Activated CD8-positive, alpha-beta memory T cell treated with anti-CD3 and anti-CD28 coated beads for 36 hours (primary cell): ENCODE results near the gene PRRT4. TPM values are rescaled to one million over a fixed set of nuclear protein-coding genes. Genes with fewer than 3 reads are reported as not detected.

Experiments
- CTCF ChIA-PET: fragments of 350-600 bp; sonication (Branson Sonifier 250); formaldehyde crosslinking; loops from one replicate; lab custom pipeline; 2021; ENCODE audit warnings: antibody characterized with exemption; lab: Charles Lee
- POLR2A ChIA-PET: fragments of 350-600 bp; sonication (Branson Sonifier 250); formaldehyde crosslinking; loops from one replicate; lab custom pipeline; 2021; ENCODE audit warnings: antibody characterized with exemption; lab: Charles Lee
- total RNA-seq, 2 experiments: library from RNA; stranded (reverse); gene quantifications; one replicate each; pipeline ENCODE4 v1.2.3, GENCODE V29; 2021

PRRT4 gene
- total RNA-seq: under 1 TPM; 0.23 to 0.27 TPM

- ChIA-PET POLR2A (interaction anchor here (0.6 to 1.0 kb wide), 2 partner anchors 18 to 233 kb away, joined by 3 to 4 read pairs; partner anchors contain the start of gene RBM28), CTCF (interaction anchor here (0.9 to 5.6 kb wide), 3 partner anchors 9 to 14 kb away, joined by 3 to 21 read pairs (median 4); no protein-coding TSS in a partner anchor)
Measured at GRCh38 chr7:128361411-128362379, at the start of gene PRRT4. TSS of gene PRRT4 (minus strand) at chr7:128361690.

GRCh38 chr7:128410451-128410753, 48.9 kb upstream of the PRRT4 start:
- ChIA-PET POLR2A (interaction anchor here (1.4 kb wide), 1 partner anchor 45 kb away, joined by 3 read pairs; no protein-coding TSS in a partner anchor), CTCF (interaction anchor here (1.4 to 4.3 kb wide), 2 partner anchors 16 to 50 kb away, joined by 6 to 21 read pairs; no protein-coding TSS in a partner anchor)

- POLR2A ChIA-PET: interaction anchor here (1.1 to 1.4 kb wide), 2 partner anchors 12 to 45 kb away, joined by 3 to 4 read pairs; no protein-coding TSS in a partner anchor
- CTCF ChIA-PET: interaction anchor here (1.4 to 4.3 kb wide), 4 partner anchors 15 to 51 kb away, joined by 3 to 21 read pairs (median 6); no protein-coding TSS in a partner anchor
Measured at GRCh38 chr7:128409596-128410450, 48.3 kb upstream of the PRRT4 start, which contains the start of gene IMPDH1. TSS of gene IMPDH1 (minus strand) at chr7:128409982. CDS start at chr7:128409901, 81 bp downstream.

GRCh38 chr7:128408709-128409595, 47.5 kb upstream of the PRRT4 start:
- POLR2A ChIA-PET: interaction anchor here (1.1 to 1.4 kb wide), 2 partner anchors 13 to 46 kb away, joined by 3 to 4 read pairs; no protein-coding TSS in a partner anchor

GRCh38 chr7:128407751-128408708, 46.5 kb upstream of the PRRT4 start:
- CTCF ChIA-PET: interaction anchor here (0.5 to 4.3 kb wide), 6 partner anchors 9 to 253 kb away, joined by 3 to 21 read pairs (median 4); no protein-coding TSS in a partner anchor
- POLR2A ChIA-PET: no interaction called here

More at GRCh38 chr7:128408709-128409595, 47.5 kb upstream of the PRRT4 start:
- CTCF ChIA-PET: interaction anchor here (0.5 to 4.3 kb wide), 6 partner anchors 10 to 252 kb away, joined by 3 to 21 read pairs (median 6); no protein-coding TSS in a partner anchor

GRCh38 chr7:128407233-128407589, 45.7 kb upstream of the PRRT4 start:
- CTCF ChIA-PET: interaction anchor here (4.3 kb wide), 1 partner anchor 19 kb away, joined by 21 read pairs; no protein-coding TSS in a partner anchor
- POLR2A ChIA-PET: no interaction called here

- CTCF ChIA-PET: interaction anchor here (1.3 to 4.3 kb wide), 2 partner anchors 19 to 20 kb away, joined by 4 to 21 read pairs; no protein-coding TSS in a partner anchor
- POLR2A ChIA-PET: interaction anchor here (1.0 kb wide), 1 partner anchor 60 kb away, joined by 3 read pairs; no protein-coding TSS in a partner anchor
Measured at GRCh38 chr7:128406314-128407232, 45.1 kb upstream of the PRRT4 start.

DNA sequence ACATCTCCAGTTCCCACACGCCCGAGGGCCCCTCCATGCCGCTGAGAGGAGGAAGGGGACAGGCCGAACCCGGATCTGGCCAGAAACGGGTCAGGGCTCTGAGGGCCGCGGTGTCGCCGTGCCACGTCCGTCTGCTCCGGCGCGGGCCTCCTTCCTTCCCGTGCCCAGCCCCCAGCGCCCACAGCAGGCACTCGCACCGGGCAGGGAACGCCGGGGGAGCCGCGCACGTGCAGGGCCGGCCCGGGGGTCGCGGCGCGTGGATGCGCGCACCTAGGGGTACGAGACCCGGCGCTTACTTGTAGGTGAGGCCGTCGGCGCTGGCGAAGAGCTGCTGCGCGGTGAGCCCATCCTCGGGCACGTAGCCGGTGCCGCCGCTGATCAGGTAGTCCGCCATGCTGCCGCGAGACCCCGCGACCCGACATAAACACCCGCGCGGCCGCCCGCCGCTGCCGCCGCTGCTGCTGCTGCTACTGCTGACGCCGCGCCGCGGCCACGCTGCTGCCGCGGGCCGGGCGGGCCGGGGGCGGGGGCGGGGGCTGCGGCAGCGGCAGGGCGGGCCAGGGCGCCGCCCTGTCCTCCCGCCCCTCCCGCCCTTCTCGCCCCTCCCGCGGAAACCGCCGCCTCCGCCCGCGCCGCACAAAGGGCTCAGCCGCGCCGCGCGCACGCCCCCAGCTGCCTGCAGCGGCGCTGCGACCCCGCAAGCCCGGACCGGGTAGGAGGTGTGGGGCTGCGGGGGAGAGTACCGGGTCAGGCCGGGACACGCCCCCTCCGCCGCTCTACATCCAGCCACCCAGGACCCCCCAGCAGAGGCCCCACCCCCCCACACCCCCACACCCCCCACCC, 44.2 kb upstream of the PRRT4 start:
- CTCF ChIA-PET: interaction anchor here (0.6 to 1.9 kb wide), 5 partner anchors 18 to 61 kb away, joined by 3 to 8 read pairs (median 4); partner anchors contain the start of gene RBM28
- POLR2A ChIA-PET: interaction anchor here (1.0 kb wide), 2 partner anchors 45 to 59 kb away, joined by 3 to 4 read pairs; no protein-coding TSS in a partner anchor

- ChIA-PET CTCF (interaction anchor here (0.6 to 1.9 kb wide), 5 partner anchors 12 to 61 kb away, joined by 3 to 8 read pairs (median 4); partner anchors contain the start of gene RBM28), POLR2A (interaction anchor here (0.7 to 1.0 kb wide), 2 partner anchors 17 to 44 kb away, joined by 4 read pairs; no protein-coding TSS in a partner anchor)
Measured at GRCh38 chr7:128404886-128405470, 43.5 kb upstream of the PRRT4 start.

- CTCF ChIA-PET: interaction anchor here (1.0 to 1.9 kb wide), 6 partner anchors 12 to 60 kb away, joined by 3 to 8 read pairs (median 4); partner anchors contain the start of gene RBM28
Measured at GRCh38 chr7:128404143-128404681, 42.7 kb upstream of the PRRT4 start.

DNA sequence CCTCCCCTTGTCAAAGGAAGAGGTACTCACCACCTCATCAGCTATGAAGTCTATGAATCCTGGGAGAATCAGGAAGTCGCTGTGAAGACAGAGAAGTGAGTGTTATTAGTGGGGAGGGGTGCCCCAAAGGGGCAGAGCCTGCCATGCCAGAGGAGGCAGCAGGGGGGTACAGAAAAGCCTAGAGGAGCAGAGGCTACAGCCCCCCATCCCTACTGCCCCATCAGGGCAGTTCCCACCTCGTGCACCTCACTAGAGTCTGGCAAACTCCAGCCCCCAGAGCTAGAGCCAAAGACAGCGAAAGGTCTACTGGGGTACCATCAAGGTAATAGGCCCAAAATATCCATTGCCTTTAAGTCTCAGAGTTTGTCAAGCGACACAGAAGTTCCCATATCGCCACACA, 42.2 kb upstream of the PRRT4 start:
- POLR2A ChIA-PET: interaction anchor here (0.6 kb wide), 1 partner anchor 8 kb away, joined by 4 read pairs; no protein-coding TSS in a partner anchor
- CTCF ChIA-PET: interaction anchor here (1.3 to 1.9 kb wide), 3 partner anchors 16 to 56 kb away, joined by 4 to 8 read pairs (median 4); no protein-coding TSS in a partner anchor

More at GRCh38 chr7:128404143-128404681, 42.7 kb upstream of the PRRT4 start:
- POLR2A ChIA-PET: interaction anchor here (0.6 to 1.0 kb wide), 3 partner anchors 8 to 43 kb away, joined by 4 read pairs; no protein-coding TSS in a partner anchor

DNA sequence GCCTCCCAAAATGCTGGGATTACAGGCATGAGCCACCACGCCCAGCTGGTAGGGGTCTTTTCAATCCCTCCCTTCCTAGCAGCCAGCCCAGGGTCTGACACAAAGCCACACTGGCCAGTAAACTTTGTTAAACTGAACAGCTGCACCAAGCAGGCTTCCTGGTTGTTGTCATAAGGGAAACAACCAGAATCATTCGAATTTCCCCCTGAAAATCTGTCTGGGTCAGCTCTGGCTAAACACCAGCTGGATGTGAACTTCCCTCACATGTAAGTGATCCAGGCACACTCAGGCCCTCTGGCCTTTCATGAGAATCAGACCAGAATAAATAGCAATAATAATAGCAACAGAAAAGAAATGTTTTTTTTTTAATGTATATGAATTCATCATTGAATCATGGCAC, 40.9 kb upstream of the PRRT4 start:
- CTCF ChIA-PET: interaction anchor here (0.9 to 1.4 kb wide), 2 partner anchors 9 to 26 kb away, joined by 3 read pairs; no protein-coding TSS in a partner anchor
- POLR2A ChIA-PET: no interaction called here

DNA sequence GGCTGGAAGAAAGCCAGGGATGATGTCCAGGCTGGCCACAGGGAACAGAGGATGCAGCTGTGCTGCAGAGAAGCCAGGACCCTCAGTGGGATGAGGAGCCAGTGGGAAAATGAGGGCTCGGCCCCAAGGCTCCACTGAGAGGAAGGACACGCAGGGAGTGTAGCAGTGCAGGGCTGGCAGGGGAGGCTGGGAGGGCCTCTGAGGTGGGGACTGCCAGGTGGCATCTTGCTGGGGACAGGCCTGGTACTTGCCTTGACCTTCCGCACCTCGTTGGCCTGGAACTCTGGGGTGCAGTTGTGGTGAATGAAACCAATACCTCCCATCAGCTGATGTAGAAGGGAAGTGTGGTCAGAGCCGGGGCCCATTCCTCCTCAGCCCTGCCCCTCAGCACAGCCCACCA, 39.1 kb upstream of the PRRT4 start:
- CTCF ChIA-PET: no interaction called here
- POLR2A ChIA-PET: no interaction called here
